ENCODE measurements around the gene FRMD7.

The FRMD7 gene

DNA sequence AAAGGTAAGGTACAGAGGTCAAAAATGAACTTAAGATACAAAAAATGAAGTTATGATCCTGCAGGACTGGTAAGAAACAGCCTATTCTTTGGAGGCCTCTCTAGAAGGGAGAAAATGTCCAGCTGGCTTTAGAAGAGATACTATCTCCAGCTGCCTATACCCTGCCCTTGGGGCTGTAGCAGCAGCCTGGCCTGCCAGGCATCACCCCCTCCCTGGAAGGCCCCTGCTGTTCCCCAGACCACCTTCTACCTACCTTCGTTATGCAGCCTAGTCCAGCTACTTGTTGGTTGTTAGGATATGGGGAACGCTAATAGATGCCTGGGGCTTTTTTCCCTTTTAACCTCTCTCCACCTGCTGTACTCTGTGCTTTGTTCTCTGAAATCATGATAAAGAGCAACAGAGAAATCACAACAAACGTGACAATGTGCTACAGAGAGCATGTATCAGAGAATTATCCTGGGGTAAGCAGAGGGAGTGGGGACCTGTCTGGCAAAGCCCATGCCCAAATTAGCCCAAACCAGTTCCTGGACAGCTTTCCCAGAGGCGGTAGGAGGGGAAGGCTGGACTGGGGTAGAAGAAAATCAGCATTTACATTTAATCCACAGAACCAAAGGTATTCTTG is 34.5 kb downstream of the FRMD7 start:
- H3K4me3 ChIP-seq (ENCODE audit: low read depth, low read length), result no peak overlapping the region
- TF ChIP-seq, protein P1, sequence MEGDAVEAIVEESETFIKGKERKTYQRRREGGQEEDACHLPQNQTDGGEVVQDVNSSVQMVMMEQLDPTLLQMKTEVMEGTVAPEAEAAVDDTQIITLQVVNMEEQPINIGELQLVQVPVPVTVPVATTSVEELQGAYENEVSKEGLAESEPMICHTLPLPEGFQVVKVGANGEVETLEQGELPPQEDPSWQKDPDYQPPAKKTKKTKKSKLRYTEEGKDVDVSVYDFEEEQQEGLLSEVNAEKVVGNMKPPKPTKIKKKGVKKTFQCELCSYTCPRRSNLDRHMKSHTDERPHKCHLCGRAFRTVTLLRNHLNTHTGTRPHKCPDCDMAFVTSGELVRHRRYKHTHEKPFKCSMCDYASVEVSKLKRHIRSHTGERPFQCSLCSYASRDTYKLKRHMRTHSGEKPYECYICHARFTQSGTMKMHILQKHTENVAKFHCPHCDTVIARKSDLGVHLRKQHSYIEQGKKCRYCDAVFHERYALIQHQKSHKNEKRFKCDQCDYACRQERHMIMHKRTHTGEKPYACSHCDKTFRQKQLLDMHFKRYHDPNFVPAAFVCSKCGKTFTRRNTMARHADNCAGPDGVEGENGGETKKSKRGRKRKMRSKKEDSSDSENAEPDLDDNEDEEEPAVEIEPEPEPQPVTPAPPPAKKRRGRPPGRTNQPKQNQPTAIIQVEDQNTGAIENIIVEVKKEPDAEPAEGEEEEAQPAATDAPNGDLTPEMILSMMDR (IDR thresholded peaks at IDR 0.05; ENCODE audit: borderline replicate concordance, insufficient read depth, low read depth, low read length), result no peak

DNA sequence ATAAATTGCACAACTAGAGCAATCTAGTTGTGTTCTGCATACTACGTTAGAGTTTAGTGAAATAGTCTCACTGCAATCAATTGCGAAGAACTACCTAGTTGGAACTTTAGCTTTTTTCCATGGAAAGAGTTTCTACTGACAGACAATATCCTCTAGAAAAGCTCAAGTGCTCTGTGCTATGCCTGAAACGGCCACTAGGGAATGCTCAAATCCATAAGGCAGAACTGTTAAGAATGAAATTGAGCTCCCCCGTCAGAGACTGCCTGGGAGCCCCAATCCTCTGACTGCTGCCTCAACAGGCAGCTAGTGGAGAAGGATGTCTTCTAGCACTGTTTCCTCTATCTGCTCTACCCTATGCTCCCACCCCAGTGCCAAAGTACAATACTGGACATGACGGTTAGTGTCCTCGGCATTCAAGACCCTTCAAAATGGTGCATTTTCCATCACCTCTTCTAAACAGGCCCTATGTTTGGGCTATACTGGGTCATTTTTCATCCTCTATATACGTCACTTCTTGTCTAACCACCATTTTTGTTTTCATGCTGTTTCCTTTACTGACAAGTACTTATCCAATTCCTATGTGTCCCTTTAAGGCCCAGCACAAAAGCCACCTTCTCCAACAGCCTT is 35.3 kb downstream of the FRMD7 start:
- TF ChIP-seq, protein P1 (IDR thresholded peaks at IDR 0.05; ENCODE audit: borderline replicate concordance, insufficient read depth, low read depth, low read length), result peak; percentile 79
- H3K4me3 ChIP-seq (ENCODE audit: low read depth, low read length), result no peak overlapping the region

DNA sequence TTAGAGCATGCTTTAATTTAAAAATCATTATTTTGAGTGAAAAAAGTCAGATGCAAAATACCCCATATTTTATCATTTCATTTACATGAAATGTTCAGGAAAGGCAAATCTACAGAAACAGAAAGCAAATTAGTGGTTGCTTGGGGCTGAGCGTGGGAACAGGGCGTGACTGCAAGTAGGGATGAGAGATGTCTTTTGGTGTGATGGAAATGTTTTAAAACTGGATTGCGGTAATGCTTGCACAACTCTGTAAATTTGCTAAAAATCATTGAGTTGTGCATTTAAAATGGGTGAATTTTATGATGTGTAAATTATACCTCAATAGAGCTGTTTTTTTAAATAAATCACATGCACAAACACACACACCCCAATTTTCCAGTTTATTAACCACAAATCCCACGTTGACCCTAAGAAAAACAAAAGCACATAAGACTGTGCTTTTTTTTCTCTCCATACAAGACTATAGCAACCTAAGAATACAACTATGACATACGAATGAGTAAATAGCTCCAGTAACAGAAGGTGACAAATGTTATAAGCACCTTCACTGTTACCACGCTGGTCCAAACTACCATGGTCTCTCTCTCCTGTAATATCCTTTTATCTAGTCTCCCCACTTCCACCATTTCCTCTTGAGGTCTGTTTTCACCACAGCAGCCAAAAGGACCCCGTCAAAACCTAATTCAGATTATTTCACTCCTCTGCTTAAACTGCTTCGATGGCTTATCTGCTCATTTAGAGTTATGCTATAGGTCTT is 37.2 kb downstream of the FRMD7 start:
- H3K4me3 ChIP-seq (ENCODE audit: low read depth, low read length), result no peak overlapping the region
- TF ChIP-seq, protein P1 (IDR thresholded peaks at IDR 0.05; ENCODE audit: borderline replicate concordance, insufficient read depth, low read depth, low read length), result no peak

DNA sequence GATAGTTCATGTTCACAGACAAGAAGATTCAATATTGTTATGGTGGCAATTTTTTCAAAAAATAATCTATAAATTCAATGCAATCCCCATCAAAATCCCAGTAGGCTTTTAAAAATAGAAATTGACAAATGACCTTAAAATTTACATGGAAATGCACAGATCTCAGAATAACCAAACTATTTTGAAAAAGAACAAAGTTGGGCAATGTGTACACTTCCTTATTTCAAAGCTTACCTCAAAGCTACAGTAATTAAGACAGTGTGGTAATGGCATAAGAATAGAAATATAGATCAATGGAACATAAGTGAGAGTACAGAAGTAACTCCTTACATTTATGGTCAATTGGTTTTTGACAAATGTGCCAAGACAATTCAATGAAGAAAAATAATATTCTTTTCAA is 39.0 kb downstream of the FRMD7 start:
- TF ChIP-seq, protein P1 (IDR thresholded peaks at IDR 0.05; ENCODE audit: borderline replicate concordance, insufficient read depth, low read depth, low read length), result no peak
- no peak overlapping the region for H3K4me3 ChIP-seq (ENCODE audit: low read depth, low read length)

DNA sequence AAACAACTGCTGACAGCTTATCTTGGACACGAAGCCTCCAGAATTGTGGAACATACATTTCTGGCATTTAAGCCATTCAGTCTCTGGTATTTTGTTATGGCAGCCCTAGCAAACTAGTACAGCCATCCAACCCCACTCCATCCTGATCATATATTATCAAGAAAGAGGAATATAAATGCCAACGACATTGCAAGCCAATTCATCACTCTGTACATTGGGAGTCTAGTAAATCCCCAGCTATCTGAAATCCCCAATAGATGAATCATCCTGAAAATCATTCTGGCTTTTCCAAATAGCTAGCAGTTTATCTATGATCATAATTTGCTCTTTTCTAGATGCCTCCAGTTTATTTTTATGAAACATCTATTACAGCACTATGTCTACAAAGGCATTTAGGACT is 41.1 kb downstream of the FRMD7 start:
- H3K4me3 ChIP-seq (ENCODE audit: low read depth, low read length), result no peak overlapping the region
- TF ChIP-seq, protein P1 (IDR thresholded peaks at IDR 0.05; ENCODE audit: borderline replicate concordance, insufficient read depth, low read depth, low read length), result no peak

DNA sequence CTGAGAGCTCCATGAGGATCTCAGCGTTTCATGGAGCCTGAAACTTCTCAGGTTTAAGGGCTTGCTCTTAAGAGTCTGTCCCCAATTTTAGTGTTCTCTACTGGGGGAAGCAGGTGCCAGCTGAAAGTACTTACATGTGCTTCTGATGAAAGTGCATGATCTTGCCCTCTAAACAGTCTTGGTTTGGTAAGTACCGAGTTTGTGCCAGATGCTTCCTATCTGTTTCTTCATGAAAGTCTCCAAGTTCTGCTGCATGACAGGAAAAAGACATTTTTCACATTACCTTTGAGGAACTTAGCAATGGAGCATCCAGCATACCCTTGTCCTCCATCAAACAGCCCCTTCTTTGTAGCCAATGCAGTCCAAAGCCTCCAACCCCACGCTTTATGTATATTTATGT is 42.0 kb downstream of the FRMD7 start:
- TF ChIP-seq, protein P1 (IDR thresholded peaks at IDR 0.05; ENCODE audit: borderline replicate concordance, insufficient read depth, low read depth, low read length), result no peak
- H3K4me3 ChIP-seq (ENCODE audit: low read depth, low read length), result no peak overlapping the region

All from GM12875 (cell line).